Measurements from ENCODE around the gene SMIM41.

The SMIM41 gene

DNA sequence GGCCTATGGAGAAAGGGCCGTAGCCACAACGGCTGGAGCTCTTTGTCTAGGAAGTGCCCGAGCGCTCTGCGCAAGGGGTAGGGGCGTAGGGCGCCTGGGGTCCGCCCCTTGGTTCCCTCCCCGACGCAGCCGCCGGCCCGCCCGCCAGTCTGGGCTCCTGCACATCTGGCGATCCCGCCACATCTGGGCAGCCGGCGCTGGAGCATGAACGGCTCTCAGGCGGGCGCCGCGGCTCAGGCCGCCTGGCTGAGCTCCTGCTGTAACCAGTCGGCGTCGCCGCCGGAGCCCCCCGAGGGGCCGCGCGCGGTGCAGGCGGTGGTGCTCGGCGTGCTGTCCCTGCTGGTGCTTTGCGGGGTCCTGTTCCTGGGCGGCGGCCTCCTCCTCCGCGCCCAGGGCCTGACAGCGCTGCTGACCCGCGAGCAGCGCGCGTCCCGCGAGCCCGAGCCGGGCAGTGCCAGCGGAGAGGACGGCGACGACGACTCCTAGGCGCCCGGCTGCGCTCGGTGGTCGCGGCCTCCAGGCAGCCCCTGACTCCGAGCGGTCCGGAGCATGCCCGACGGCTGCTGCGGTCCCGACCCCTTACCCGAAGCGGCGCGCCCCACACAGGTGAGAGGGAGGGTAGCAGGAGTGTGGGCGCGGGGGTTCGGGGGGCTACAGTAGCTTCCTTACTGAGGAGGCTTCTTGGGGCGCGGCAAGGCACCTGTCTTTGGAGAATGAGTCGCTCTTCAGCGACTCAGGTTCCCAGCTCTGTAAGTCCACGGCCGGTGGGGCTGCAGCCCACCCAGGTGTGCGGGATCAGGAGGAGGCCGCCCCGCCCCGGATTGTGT lies at the start of gene SMIM41:
SMIM41 (plus strand) TSS at position 129 of the 827 bp plus-strand sequence; CDS start at position 205, 76 bp downstream.
- Histone ChIP-seq H3K36me3 (ENCODE audit: control insufficient read depth, low read length) (peaks cover 32% of the 10 kb centered on the region), H3K79me2 (ENCODE audit: control insufficient read depth, low read length) (peaks cover 8% of the 10 kb centered on the region; the same call in 1 of the 2 replicates), H3F3A (ENCODE audit: control insufficient read depth, insufficient read depth) (no peaks in the 10 kb centered on the region), H3K27ac (ENCODE audit: low read depth, low read length) (no peak within 1 kb of the TSS), H3K4me1 (ENCODE audit: control insufficient read depth, low read length) (peaks cover 36% of the 10 kb centered on the region), H3K27me3 (ENCODE audit: control insufficient read depth, low read length) (no peaks in the 10 kb centered on the region), H3K4me2 (ENCODE audit: low read length) (peak within 1 kb of the TSS; percentile 68; the same call in 1 of the 2 replicates), H4K20me1 (ENCODE audit: control insufficient read depth, insufficient read depth, low read depth, low read length) (0 out of 2 replicates have a peak, but pooled peaks cover 5% of the 10 kb centered on the region), H3K9me2 (replicated peaks; ENCODE audit: control insufficient read depth, low read length) (no peaks in the 10 kb centered on the region), H3K9me3 (ENCODE audit: control insufficient read depth, insufficient read depth, low read length) (no peaks in the 10 kb centered on the region), H3K4me3 (ENCODE audit: low read length) (no peak within 1 kb of the TSS)
- TF ChIP-seq EZH2phosphoT487 (IDR thresholded peaks at IDR 0.05; ENCODE audit: borderline replicate concordance, low read length), result no peak
- TF ChIP-seq, protein P1, sequence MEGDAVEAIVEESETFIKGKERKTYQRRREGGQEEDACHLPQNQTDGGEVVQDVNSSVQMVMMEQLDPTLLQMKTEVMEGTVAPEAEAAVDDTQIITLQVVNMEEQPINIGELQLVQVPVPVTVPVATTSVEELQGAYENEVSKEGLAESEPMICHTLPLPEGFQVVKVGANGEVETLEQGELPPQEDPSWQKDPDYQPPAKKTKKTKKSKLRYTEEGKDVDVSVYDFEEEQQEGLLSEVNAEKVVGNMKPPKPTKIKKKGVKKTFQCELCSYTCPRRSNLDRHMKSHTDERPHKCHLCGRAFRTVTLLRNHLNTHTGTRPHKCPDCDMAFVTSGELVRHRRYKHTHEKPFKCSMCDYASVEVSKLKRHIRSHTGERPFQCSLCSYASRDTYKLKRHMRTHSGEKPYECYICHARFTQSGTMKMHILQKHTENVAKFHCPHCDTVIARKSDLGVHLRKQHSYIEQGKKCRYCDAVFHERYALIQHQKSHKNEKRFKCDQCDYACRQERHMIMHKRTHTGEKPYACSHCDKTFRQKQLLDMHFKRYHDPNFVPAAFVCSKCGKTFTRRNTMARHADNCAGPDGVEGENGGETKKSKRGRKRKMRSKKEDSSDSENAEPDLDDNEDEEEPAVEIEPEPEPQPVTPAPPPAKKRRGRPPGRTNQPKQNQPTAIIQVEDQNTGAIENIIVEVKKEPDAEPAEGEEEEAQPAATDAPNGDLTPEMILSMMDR (IDR thresholded peaks at IDR 0.05; ENCODE audit: low read depth, low read length, poor library complexity, severe bottlenecking), result no peak

DNA sequence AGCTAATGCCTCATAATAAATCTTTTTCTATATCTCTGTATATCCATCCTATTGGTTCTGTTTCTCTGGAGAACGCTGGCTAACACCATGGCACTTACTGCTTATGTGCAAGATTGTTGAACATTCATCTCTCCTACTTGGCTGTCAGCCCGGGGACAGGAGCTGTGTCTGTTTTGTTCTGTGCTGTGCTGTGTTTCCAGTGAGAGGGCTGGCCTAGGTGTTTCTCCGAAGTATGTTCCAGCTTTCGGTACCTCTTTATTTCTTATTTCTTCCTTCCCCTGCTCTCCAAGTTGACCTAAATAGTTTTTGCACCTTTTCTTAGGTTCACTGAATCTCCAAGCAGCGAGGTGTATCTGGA lies 47.1 kb upstream of the SMIM41 start:
- no peak for TF ChIP-seq EZH2phosphoT487 (IDR thresholded peaks at IDR 0.05; ENCODE audit: borderline replicate concordance, low read length)
- TF ChIP-seq, protein P1 (IDR thresholded peaks at IDR 0.05; ENCODE audit: low read depth, low read length, poor library complexity, severe bottlenecking), result no peak
- Histone ChIP-seq H3K4me1 (ENCODE audit: control insufficient read depth, low read length) (peaks cover 48% of the 10 kb centered on the region), H3K4me3 (ENCODE audit: low read length) (peak overlapping the region; percentile 72)

DNA sequence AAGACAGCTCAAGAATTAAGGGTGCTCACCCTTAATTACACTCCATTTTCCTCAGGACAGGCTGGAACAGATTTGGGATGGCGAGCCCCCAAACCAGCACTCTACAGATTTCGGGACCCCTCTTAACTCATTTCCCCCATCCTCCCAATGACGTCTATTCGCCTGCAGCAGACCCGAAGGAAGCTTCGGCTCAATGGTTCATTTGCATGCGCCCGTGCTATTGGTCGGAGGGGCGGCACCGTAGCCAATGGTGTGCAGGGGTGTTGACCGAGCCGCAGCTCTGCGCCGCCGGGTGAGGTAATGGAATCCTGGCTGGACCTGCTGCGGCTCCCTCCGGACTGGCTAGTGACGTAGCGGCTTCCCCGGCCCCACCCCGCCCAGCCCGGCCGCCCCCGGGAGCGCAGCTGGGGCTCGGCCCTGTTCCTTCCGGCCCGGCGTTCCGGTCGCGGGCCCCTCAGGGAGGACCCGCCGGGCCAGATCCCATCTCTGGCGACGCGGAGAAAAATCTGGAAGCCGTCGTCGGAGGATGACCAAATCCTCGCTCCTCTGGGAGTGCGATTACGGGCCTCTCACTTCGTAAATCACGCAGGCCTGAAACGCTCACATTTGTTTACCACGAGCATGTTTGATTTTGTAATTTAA lies 46.6 kb upstream of the SMIM41 start:
- Histone ChIP-seq H3K4me3 (ENCODE audit: low read length) (peak overlapping the region; percentile 72), H3K36me3 (ENCODE audit: control insufficient read depth, low read length) (no peaks in the 10 kb centered on the region), H3K27ac (ENCODE audit: low read depth, low read length) (peak overlapping the region; percentile 64), H3K9me3 (ENCODE audit: control insufficient read depth, insufficient read depth, low read length) (no peaks in the 10 kb centered on the region), H3K27me3 (ENCODE audit: control insufficient read depth, low read length) (no peaks in the 10 kb centered on the region), H4K20me1 (ENCODE audit: control insufficient read depth, insufficient read depth, low read depth, low read length) (no peaks in the 10 kb centered on the region), H3K4me2 (ENCODE audit: low read length) (peak overlapping the region; percentile 93), H3K9me2 (replicated peaks; ENCODE audit: control insufficient read depth, low read length) (no peaks in the 10 kb centered on the region), H3K4me1 (ENCODE audit: control insufficient read depth, low read length) (peaks cover 47% of the 10 kb centered on the region), H3F3A (ENCODE audit: control insufficient read depth, insufficient read depth) (peaks cover 23% of the 10 kb centered on the region), H3K79me2 (ENCODE audit: control insufficient read depth, low read length) (peaks cover 5% of the 10 kb centered on the region)
- TF ChIP-seq EZH2phosphoT487 (IDR thresholded peaks at IDR 0.05; ENCODE audit: borderline replicate concordance, low read length), result no peak
- TF ChIP-seq, protein P1 (IDR thresholded peaks at IDR 0.05; ENCODE audit: low read depth, low read length, poor library complexity, severe bottlenecking), result no peak

More for the DNA sequence above, 47.1 kb upstream of the SMIM41 start:
- peaks cover 2% of the 10 kb centered on the region for H3K79me2 ChIP-seq (ENCODE audit: control insufficient read depth, low read length)
- no peaks in the 10 kb centered on the region for H3K9me3 ChIP-seq (ENCODE audit: control insufficient read depth, insufficient read depth, low read length)
- H4K20me1 ChIP-seq (ENCODE audit: control insufficient read depth, insufficient read depth, low read depth, low read length), result no peaks in the 10 kb centered on the region
- H3K9me2 ChIP-seq (replicated peaks; ENCODE audit: control insufficient read depth, low read length), result no peaks in the 10 kb centered on the region
- peak overlapping the region; percentile 93 for H3K4me2 ChIP-seq (ENCODE audit: low read length)
- peaks cover 23% of the 10 kb centered on the region for H3F3A ChIP-seq (ENCODE audit: control insufficient read depth, insufficient read depth)
- H3K27ac ChIP-seq (ENCODE audit: low read depth, low read length), result peak overlapping the region; percentile 64
- no peaks in the 10 kb centered on the region for H3K36me3 ChIP-seq (ENCODE audit: control insufficient read depth, low read length)
- H3K27me3 ChIP-seq (ENCODE audit: control insufficient read depth, low read length), result no peaks in the 10 kb centered on the region

Data from DOHH2 (cell line).